Activated CD8-positive, alpha-beta memory T cell treated with anti-CD3 and anti-CD28 coated beads for 36 hours (primary cell): Measurements from ENCODE around the gene LZTFL1. TPM values are rescaled to one million over a fixed set of nuclear protein-coding genes. Genes with fewer than 3 reads are reported as not detected.

Source experiments
- CTCF ChIA-PET: fragments of 350-600 bp; sonication (Branson Sonifier 250); formaldehyde crosslinking; loops from one replicate; lab custom pipeline; 2021; ENCODE audit warnings: antibody characterized with exemption; lab: Charles Lee
- POLR2A ChIA-PET: fragments of 350-600 bp; sonication (Branson Sonifier 250); formaldehyde crosslinking; loops from one replicate; lab custom pipeline; 2021; ENCODE audit warnings: antibody characterized with exemption; lab: Charles Lee
- total RNA-seq, 2 experiments: library from RNA; stranded (reverse); gene quantifications; one replicate each; pipeline ENCODE4 v1.2.3, GENCODE V29; 2021

Gene LZTFL1
- total RNA-seq, 2 experiments from 2014 or later: 9.7 to 10.8 TPM

- ChIA-PET POLR2A (no interaction called here), CTCF (no interaction called here)
Observed at GRCh38 chr3:45795509-45795881, 46.4 kb downstream of the LZTFL1 start.

GRCh38 chr3:45794660-45795059 is 47.3 kb downstream of the LZTFL1 start:
- ChIA-PET CTCF (no interaction called here), POLR2A (no interaction called here)

DNA sequence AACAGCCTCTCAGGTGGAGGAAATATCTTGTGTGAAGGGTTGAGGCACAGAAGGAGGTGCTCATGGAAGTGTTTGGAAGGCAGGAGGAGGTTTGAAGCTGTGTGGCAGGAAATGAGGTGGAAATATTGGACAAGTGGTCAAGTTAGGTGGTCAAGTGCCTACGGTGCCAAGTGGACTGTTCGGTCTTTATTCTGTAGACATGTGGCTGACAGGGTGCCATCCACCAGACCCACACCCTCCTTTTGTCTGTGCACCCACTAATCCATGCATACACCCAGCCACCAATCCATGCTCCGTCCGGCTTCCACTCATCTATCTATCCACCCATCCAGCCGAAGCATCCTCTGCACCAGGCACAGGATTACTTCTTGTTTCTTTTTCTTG is 47.8 kb downstream of the LZTFL1 start:
- POLR2A ChIA-PET: no interaction called here
- CTCF ChIA-PET: no interaction called here

DNA sequence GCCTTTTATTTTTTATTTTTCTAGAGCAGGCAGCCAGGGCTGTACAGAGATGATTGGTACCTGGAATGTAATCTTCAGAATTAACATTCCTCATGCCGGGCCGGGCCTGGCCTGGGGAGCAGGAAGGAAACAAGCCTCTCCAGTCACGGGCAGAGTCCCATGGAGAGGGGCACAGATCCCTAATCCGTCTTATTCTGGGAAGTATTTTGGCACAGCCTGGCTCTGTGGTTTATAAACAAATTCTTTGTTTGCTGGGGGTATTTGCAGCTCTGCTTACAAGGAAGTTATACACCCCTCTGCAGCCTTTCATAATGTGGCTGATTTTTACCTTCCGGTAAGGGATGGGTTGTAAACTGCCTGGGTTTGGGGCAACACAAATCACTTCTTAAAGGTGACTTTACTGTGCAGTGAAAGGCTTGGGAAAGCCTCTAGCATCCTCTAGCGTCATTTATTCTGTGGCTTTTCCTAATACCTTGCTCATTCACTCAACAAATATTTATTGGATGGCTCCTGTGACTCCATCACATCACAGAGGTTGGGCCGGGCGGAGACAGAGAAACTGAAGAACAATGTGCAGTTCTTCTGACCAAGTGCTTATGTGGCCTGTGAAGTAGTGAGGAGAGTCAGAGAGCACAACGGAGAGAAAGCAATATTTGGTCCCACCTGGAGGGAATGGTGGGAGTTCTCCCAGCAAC is 48.3 kb downstream of the LZTFL1 start:
- ChIA-PET CTCF (no interaction called here), POLR2A (no interaction called here)

DNA sequence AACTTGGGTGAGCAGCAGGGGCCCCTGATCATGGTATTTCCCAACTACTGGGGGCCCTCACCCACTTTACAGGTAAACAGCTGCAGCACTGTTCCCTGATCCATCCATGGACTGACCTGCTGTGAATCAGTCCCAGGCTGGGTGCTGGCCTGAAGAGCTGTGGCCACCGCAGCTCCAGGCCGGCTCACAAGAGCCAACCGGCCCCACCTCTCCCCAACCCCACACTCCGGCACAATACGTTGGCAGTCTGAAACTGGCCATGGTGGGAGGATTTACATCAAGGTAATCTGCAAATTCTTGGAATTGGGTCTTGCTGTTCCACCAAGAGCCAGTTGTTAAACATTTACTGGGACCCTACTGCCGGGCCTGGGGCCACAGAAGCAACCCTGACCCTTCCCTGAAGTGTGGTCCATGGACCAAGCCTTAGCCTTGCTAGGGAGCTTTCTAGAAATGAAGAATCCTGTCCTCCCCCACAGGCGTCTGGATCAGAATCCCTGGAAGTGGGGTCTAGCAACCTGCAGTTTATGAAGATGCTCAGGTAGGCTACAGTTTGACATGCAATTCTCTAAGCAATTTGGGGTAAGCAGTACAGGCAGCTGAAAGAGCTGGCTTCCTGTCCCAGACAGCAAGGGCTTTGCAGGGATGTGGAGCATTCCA is 49.3 kb downstream of the LZTFL1 start:
- ChIA-PET CTCF (no interaction called here), POLR2A (no interaction called here)

DNA sequence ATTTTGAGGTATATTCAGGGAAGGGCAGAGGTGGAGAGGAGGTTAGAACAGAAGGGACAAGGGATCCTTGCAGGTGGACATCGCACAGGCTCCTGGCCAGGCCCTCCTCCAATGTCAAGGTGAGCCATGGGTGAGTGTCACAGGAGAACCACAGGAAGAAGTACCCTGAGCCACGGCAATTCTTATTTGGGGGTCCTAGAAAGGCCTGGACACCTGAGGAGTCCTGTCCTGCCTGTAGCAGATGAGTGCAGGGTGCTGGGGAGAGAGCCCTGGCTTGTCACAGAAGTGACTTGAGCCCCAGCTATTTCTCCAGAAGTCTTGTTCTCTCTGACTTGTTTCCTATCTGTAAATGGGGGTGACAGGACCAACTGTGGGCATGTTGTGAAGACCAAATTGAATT is 49.9 kb downstream of the LZTFL1 start:
- ChIA-PET CTCF (no interaction called here), POLR2A (no interaction called here)

DNA sequence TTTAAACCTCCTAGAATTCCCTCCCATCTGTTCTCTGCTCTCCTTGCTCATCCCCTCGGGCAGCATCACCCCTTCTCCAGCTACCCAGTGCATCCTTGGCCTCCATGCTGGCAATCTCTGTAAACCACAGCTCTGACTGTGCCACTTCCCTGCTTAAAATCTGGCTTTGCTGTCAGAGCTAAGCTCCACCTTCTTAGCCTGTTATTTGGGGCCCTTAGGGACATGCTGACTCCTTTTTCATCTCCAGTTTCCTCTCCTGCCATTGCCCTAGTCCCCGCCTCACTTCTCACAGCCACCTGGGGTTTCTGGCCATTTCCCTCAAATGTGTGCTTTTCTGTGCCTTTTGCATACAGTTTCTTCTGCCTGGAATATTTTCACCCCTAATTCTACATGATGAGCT is 51.3 kb downstream of the LZTFL1 start:
- POLR2A ChIA-PET: no interaction called here

GRCh38 chr3:45789235-45789812 is 52.6 kb downstream of the LZTFL1 start:
- ChIA-PET CTCF (no interaction called here), POLR2A (no interaction called here)

More for the DNA sequence above, 51.3 kb downstream of the LZTFL1 start:
- CTCF ChIA-PET: no interaction called here

- POLR2A ChIA-PET: no interaction called here
Observed at GRCh38 chr3:45787551-45787950, 54.4 kb downstream of the LZTFL1 start.

DNA sequence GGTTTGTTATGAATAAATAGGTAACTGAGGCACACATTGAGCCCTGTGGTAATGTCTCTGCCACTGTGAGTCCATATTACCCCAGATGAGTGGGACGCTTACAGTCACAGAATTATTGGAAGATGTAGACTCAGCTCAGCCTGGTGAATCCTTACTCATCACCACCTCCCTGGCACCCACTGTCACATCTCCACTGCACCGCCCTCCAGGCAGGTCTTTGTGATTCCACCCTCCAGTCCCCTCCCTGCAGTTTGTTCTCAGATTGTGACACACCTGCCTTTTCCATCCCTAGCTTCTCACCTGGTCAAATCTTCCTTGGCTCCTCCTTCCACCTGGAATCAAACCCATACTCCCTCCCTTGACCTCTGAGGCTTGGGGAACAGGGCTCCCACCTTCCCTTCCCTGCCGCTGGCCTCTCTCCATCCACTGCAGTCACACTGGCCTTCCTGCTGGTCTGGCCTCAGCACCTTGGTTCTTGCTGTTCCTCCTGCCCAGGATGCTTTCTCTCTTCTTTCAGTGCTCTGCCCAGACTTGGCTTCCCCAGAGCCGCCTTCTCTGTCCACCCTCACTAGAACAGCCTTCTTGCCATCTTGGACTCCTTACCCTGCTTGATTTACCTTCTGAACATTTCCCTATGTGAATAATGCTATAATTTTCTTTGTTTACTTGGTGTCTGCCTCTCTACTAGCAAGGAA is 55.0 kb downstream of the LZTFL1 start:
- ChIA-PET CTCF (no interaction called here), POLR2A (no interaction called here)

More at GRCh38 chr3:45787551-45787950, 54.4 kb downstream of the LZTFL1 start:
- CTCF ChIA-PET: no interaction called here

GRCh38 chr3:45785605-45786150 is 56.2 kb downstream of the LZTFL1 start:
- ChIA-PET CTCF (no interaction called here), POLR2A (no interaction called here)

GRCh38 chr3:45783667-45784066 is 58.3 kb downstream of the LZTFL1 start:
- ChIA-PET CTCF (no interaction called here), POLR2A (no interaction called here)

- POLR2A ChIA-PET: no interaction called here
Observed at GRCh38 chr3:45782381-45782780, 59.5 kb downstream of the LZTFL1 start.

GRCh38 chr3:45781841-45782240 is 60.1 kb downstream of the LZTFL1 start:
- POLR2A ChIA-PET: no interaction called here
- CTCF ChIA-PET: interaction anchor here (1.0 kb wide), 1 partner anchor 16 kb away, joined by 3 read pairs; no protein-coding TSS in a partner anchor

More at GRCh38 chr3:45782381-45782780, 59.5 kb downstream of the LZTFL1 start:
- CTCF ChIA-PET: interaction anchor here (1.0 kb wide), 1 partner anchor 17 kb away, joined by 3 read pairs; no protein-coding TSS in a partner anchor

DNA sequence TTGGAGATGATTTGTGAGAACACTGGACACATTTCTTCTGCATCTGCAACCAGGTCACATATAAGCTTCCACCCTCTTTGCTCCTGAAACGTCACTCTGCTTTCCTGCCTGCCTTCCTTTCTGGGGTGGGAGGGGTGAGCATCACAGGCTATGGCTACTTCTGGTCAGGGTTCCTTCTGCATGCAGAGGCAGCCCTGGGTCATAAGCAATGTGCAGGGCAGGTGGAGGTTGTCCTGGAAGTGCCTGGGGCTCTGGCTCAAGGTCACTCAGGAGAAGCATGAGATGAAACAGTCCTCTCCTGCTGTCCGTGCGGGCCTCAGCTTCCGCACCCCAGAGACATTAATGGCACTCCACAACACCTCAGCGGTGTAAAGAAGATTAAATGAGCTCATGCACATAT is 60.6 kb downstream of the LZTFL1 start:
- ChIA-PET POLR2A (no interaction called here), CTCF (no interaction called here)

GRCh38 chr3:45779746-45780735 is 61.9 kb downstream of the LZTFL1 start:
- CTCF ChIA-PET: no interaction called here
- POLR2A ChIA-PET: no interaction called here

DNA sequence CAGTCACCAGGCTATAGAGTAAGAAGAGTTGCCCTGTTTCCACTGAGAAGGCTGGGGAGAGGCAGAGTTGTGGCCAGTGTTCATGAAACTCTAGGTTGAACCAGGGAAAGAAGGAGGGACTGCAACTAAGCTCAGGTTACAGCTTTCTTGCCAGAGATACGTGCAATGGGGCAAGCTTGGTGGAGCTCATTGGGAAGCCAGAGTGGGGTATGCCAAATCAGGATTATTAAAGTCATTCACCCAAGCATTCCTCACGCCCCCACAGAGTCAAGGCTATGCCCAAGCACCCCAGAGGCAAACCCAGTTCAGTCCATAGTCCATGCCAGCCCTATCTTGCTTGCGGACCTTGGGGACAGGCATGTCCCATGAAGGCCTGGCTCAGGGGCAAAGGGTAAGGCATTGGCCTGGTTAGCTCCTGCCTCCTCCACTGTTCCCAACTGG is 63.1 kb downstream of the LZTFL1 start:
- POLR2A ChIA-PET: no interaction called here
- CTCF ChIA-PET: no interaction called here

DNA sequence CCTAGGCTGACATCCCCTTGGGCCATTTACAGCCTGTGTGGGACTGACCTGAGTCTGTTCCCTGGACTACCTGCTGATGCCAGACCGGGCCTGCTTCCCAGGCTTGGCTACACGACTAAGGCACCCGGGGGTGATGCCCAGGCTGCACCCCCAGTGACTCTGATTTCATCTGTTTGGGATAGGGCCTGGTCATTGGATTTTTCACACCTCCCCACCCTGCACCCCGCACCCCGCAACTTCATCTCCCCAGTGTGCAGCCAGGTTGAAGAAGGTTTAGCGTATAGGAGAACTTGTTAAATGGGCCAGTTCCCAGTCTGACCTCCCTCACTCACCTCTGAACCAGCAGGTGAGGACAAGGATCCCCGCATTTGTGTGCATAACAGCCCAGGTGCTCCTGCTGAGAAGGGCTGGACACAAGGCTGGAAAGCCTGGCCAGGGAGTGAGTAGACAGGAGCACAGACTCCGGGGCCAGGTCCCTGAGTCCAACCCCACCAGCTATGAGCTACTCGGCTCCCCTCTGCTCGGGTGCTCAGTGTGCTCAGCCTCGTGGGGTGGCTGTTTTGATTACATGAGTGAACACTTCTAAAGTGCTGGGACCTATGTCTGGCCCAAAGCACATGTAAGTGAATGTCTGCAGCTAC is 64.1 kb downstream of the LZTFL1 start:
- ChIA-PET CTCF (interaction anchor here (2.0 kb wide), 1 partner anchor 17 kb away, joined by 6 read pairs; no protein-coding TSS in a partner anchor), POLR2A (no interaction called here)
